ENCODE data around the gene FRMD4A. TPM values are rescaled to one million over a fixed set of nuclear protein-coding genes. Genes with fewer than 3 reads are reported as not detected.

The FRMD4A gene
- total RNA-seq, 1 experiment from 2014 or later: 7.0 TPM

DNA sequence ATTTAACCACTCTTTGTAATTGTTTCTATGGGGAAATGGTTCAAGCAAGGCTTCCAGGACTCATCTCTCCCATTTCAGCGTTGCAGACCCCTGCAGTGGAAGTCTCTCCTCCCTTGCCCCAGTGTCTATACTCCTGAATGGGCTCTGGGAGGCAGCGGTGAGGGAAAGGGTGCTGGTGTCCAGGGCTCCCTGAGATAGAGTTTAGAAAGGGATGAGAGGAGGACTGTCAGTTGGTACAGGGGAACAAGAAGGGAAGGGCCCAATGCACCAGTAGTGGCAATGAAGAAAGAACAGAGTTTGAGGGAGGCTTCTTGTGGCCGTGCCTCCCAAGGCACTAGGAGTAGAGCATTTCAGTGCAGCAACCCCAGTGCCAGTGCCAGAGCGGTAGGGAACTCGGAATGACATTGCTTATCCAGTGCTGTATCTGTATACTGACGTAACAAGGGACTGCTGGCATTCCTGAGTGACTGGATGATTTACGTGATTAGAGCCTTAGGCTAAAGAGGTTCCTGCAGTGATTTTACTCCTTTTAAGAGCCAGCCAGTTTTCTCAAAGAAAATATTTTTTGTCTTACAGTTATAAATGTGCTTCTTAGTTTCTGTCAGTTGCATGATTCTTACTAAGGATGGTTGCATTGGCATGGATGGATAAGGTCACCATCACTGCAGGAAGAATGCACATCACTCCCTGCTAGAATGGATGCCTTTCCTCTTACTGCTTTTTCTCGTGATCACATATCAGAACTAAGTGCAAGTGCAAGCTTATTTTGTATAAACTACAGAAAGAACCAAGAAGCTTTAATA is 716.0 kb downstream of the FRMD4A start:
- CTCF ChIA-PET: no interaction called here
- no peaks in the 10 kb centered on the region for H3K9me3 Mint-ChIP-seq (ENCODE audit: low read depth, unreplicated experiment)
- no peaks in the 10 kb centered on the region for H3K27me3 Mint-ChIP-seq (ENCODE audit: unreplicated experiment)
- no peak overlapping the region for H3K4me3 Mint-ChIP-seq (ENCODE audit: low read depth, unreplicated experiment)
- TF ChIP-seq, protein P1, sequence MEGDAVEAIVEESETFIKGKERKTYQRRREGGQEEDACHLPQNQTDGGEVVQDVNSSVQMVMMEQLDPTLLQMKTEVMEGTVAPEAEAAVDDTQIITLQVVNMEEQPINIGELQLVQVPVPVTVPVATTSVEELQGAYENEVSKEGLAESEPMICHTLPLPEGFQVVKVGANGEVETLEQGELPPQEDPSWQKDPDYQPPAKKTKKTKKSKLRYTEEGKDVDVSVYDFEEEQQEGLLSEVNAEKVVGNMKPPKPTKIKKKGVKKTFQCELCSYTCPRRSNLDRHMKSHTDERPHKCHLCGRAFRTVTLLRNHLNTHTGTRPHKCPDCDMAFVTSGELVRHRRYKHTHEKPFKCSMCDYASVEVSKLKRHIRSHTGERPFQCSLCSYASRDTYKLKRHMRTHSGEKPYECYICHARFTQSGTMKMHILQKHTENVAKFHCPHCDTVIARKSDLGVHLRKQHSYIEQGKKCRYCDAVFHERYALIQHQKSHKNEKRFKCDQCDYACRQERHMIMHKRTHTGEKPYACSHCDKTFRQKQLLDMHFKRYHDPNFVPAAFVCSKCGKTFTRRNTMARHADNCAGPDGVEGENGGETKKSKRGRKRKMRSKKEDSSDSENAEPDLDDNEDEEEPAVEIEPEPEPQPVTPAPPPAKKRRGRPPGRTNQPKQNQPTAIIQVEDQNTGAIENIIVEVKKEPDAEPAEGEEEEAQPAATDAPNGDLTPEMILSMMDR (IDR thresholded peaks at IDR 0.05; ENCODE audit: unreplicated experiment): no peak
- no peak for DNase-seq
- intact Hi-C loops (cut with micrococcal nuclease; ENCODE audit: unreplicated experiment): loop anchor here (1.0 kb wide), 1 partner anchor 164 kb away; no protein-coding TSS in a partner anchor
- no TSS peak for BruUV-seq (replicated peaks)
- H3K27ac Mint-ChIP-seq (ENCODE audit: unreplicated experiment): no peak overlapping the region
- H3K4me1 Mint-ChIP-seq (ENCODE audit: low read depth, unreplicated experiment): no peaks in the 10 kb centered on the region
- peaks cover 5% of the 10 kb centered on the region for H3K36me3 Mint-ChIP-seq (ENCODE audit: insufficient read depth, unreplicated experiment)

DNA sequence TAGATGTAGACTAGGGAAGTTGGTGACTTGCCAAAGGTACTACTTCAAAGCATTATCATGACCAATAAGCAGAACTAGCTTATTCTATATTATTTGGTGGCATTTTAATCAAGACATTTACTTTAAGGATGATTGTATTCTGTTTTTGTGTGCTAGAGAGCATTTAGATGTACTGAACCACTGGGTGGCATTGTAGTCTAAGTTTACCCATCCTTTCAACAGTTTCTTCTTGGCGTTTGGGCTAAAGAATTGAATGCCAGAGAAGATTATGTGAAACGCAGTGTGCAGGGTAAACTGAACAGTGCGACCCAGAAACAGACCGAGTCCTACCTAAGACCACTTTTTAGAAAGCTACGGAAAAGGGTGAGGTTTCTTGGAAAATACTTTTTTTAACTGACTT is 717.2 kb downstream of the FRMD4A start:
- CTCF ChIA-PET: interaction anchor here (0.6 kb wide), 1 partner anchor 384 kb away, joined by 3 read pairs; no protein-coding TSS in a partner anchor
- intact Hi-C loops (cut with micrococcal nuclease; ENCODE audit: unreplicated experiment): no loop called here
- TF ChIP-seq, protein P1 (IDR thresholded peaks at IDR 0.05; ENCODE audit: unreplicated experiment): peak; percentile 27
- H3K27me3 Mint-ChIP-seq (ENCODE audit: unreplicated experiment): no peaks in the 10 kb centered on the region
- DNase-seq: no peak
- no peaks in the 10 kb centered on the region for H3K9me3 Mint-ChIP-seq (ENCODE audit: low read depth, unreplicated experiment)
- H3K36me3 Mint-ChIP-seq (ENCODE audit: insufficient read depth, unreplicated experiment): peaks cover 5% of the 10 kb centered on the region
- H3K27ac Mint-ChIP-seq (ENCODE audit: unreplicated experiment): no peak overlapping the region
- H3K4me1 Mint-ChIP-seq (ENCODE audit: low read depth, unreplicated experiment): no peaks in the 10 kb centered on the region
- BruUV-seq (replicated peaks): no TSS peak
- H3K4me3 Mint-ChIP-seq (ENCODE audit: low read depth, unreplicated experiment): no peak overlapping the region

DNA sequence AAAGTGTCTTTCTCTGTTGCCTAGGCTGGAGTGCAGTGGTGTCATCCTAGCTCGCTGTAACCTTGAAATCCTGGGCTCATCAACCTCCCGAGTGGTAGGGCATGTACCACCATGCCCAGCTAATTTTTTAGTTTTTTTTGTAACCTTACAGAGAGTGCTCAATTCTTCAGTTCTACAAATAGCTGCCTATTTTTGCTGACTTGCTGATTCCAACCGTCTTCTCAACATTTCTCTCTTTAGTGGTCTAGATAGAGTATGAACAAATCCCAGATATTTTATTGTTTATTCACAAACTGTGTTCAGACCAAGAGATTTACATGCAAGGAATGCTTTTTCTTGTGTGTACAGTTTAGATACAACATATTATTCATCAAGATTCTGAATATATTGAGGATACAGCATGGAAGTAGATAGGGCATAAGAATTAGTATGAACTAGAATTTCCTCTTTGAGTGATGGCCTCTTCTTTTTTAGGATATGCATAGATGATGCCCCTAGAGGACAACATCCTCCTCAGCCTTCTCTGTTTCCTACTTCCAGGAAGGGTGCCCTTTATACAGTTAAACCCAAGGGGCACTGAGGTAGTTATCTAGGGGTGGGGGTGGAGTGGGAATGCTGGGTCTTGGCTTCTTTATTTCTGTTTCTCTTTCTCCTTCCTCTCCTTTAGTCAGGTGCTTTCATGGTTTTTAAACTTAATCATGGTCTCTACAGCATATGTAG is 717.9 kb downstream of the FRMD4A start:
- Mint-ChIP-seq H3K36me3 (ENCODE audit: insufficient read depth, unreplicated experiment) (peaks cover 5% of the 10 kb centered on the region), H3K9me3 (ENCODE audit: low read depth, unreplicated experiment) (no peaks in the 10 kb centered on the region), H3K27ac (ENCODE audit: unreplicated experiment) (no peak overlapping the region), H3K27me3 (ENCODE audit: unreplicated experiment) (no peaks in the 10 kb centered on the region), H3K4me3 (ENCODE audit: low read depth, unreplicated experiment) (no peak overlapping the region), H3K4me1 (ENCODE audit: low read depth, unreplicated experiment) (no peaks in the 10 kb centered on the region)
- no TSS peak for BruUV-seq (replicated peaks)
- TF ChIP-seq, protein P1 (IDR thresholded peaks at IDR 0.05; ENCODE audit: unreplicated experiment): no peak
- intact Hi-C loops (cut with micrococcal nuclease; ENCODE audit: unreplicated experiment): no loop called here
- DNase-seq: no peak
- CTCF ChIA-PET: interaction anchor here (0.6 kb wide), 2 partner anchors 106 to 385 kb away, joined by 3 to 5 read pairs; no protein-coding TSS in a partner anchor

DNA sequence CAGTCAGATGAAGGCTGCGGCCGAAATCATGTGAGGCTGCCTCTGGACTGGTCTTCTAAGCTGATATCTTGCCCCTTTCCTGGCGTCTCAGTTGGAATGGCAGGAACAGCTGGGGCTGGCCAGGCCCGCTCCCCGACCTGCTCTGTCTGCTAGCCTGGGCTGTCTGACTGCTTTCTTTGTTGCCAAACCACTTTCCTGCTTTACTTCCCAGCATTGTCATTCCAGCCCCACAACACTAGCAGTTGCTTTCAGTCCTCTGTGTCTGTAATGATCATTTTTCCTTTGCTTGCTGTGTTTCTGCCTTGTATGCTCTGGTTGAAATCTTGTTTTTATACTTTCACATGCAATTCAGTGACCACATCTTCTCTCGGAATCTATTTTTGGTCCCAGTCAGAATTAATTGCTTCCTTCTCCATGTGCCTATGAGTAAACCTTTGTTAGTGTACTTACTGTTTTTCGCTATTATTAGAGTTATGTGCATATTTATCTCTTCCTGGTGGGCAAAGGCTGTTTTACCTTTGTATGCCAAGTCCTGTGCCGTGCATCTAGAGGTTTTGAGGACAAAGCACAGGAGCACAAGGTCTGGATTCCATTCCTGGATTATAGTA is 722.4 kb downstream of the FRMD4A start:
- CTCF ChIA-PET: no interaction called here
- Mint-ChIP-seq H3K27me3 (ENCODE audit: unreplicated experiment) (no peaks in the 10 kb centered on the region), H3K36me3 (ENCODE audit: insufficient read depth, unreplicated experiment) (peaks cover 16% of the 10 kb centered on the region), H3K4me3 (ENCODE audit: low read depth, unreplicated experiment) (no peak overlapping the region), H3K4me1 (ENCODE audit: low read depth, unreplicated experiment) (no peaks in the 10 kb centered on the region), H3K27ac (ENCODE audit: unreplicated experiment) (no peak overlapping the region), H3K9me3 (ENCODE audit: low read depth, unreplicated experiment) (no peaks in the 10 kb centered on the region)
- no TSS peak for BruUV-seq (replicated peaks)
- TF ChIP-seq, protein P1 (IDR thresholded peaks at IDR 0.05; ENCODE audit: unreplicated experiment): no peak
- no peak for DNase-seq
- intact Hi-C loops (cut with micrococcal nuclease; ENCODE audit: unreplicated experiment): no loop called here
